HepG2 (cell line): Measurements from ENCODE around the gene POC1A. TPM values are rescaled to one million over a fixed set of nuclear protein-coding genes. Genes with fewer than 3 reads are reported as not detected.
A peak's percentile ranks its signal among the peaks of the same experiment; 100 is the strongest.

ENCODE experiments used
- ASH2L ChIP-seq: fragments of 300-600, 200-600 bp; sonication (generic); IDR thresholded peaks from 2 replicates; pipeline ENCODE4 v1.7.0; 2017; ENCODE audit warnings: low read depth, mild to moderate bottlenecking, moderate library complexity, mixed read lengths, low read length; ENCODE audit not compliant: insufficient read length
- ATF7 ChIP-seq, 2 experiments: fragments of 450-650 bp in 1 of 2; sonication (generic) in 1 of 2; formaldehyde crosslinking in 1 of 2; IDR thresholded peaks; 2 replicates each; pipeline versions ENCODE4 v1.4.0 to v1.6.1; 2016 to 2020; ENCODE audit warnings: antibody characterized with exemption in 1 of 2, mild to moderate bottlenecking in 1 of 2, missing genetic modification reagents in 1 of 2
- CENPX ChIP-seq: sonication (generic); formaldehyde crosslinking; IDR thresholded peaks from 2 replicates; pipeline ENCODE4 v1.9.0; 2021; ENCODE audit warnings: mild to moderate bottlenecking, missing genetic modification reagents, moderate library complexity
- ERF ChIP-seq: IDR thresholded peaks from 2 replicates; pipeline ENCODE4 v1.6.1; 2018; ENCODE audit warnings: missing biosample characterization, missing genetic modification reagents
- IKZF4 ChIP-seq: sonication (generic); formaldehyde crosslinking; IDR thresholded peaks from 2 replicates; pipeline ENCODE4 v1.5.1; 2020; ENCODE audit warnings: borderline replicate concordance, mild to moderate bottlenecking, low read depth, missing genetic modification reagents; ENCODE audit errors: not compliant biosample characterization
- SOX6 ChIP-seq, 2 experiments: fragments of 450-650 bp in 1 of 2; sonication (generic) in 1 of 2; formaldehyde crosslinking in 1 of 2; IDR thresholded peaks; 2 replicates each; pipeline versions ENCODE4 v1.4.0 to v1.6.1; 2017 to 2020; ENCODE audit warnings: antibody characterized with exemption in 1 of 2, mild to moderate bottlenecking in 1 of 2, missing genetic modification reagents in 1 of 2
- TBL1XR1 ChIP-seq: fragments of 150-350 bp; IDR thresholded peaks from 2 replicates; pipeline ENCODE4 v1.6.1; 2014; ENCODE audit warnings: borderline replicate concordance, low read length; ENCODE audit not compliant: partially characterized antibody
- ZIK1 ChIP-seq: sonication (generic); formaldehyde crosslinking; IDR thresholded peaks from 2 replicates; pipeline ENCODE4 v1.5.0; 2020; ENCODE audit warnings: mild to moderate bottlenecking, low read depth, missing genetic modification reagents, borderline replicate concordance
- ZNF10 ChIP-seq: sonication (generic); formaldehyde crosslinking; IDR thresholded peaks from 2 replicates; pipeline ENCODE4 v1.4.0; 2020; ENCODE audit warnings: mild to moderate bottlenecking, low read depth, missing genetic modification reagents, borderline replicate concordance
- ZNF296 ChIP-seq: sonication (generic); formaldehyde crosslinking; conservative IDR thresholded peaks from 2 replicates; pipeline ENCODE4 v1.5.0; 2020; ENCODE audit warnings: mild to moderate bottlenecking, missing genetic modification reagents
- ZNF431 ChIP-seq: sonication (generic); formaldehyde crosslinking; IDR thresholded peaks from 2 replicates; pipeline ENCODE4 v1.9.0; 2022; ENCODE audit warnings: missing genetic modification reagents, low read depth, mild to moderate bottlenecking, borderline replicate concordance
- ZNF577 ChIP-seq: sonication (generic); formaldehyde crosslinking; IDR thresholded peaks from 2 replicates; pipeline ENCODE4 v1.4.0; 2020; ENCODE audit warnings: mild to moderate bottlenecking, low read depth, missing genetic modification reagents, borderline replicate concordance
- ZNF724P ChIP-seq: sonication (generic); formaldehyde crosslinking; IDR thresholded peaks from 2 replicates; pipeline ENCODE4 v1.8.0; 2022; ENCODE audit warnings: missing genetic modification reagents, borderline replicate concordance
- ZNF773 ChIP-seq: sonication (generic); formaldehyde crosslinking; IDR thresholded peaks from 2 replicates; pipeline ENCODE4 v1.4.0; 2020; ENCODE audit warnings: missing genetic modification reagents, borderline replicate concordance
- ZNF792 ChIP-seq: IDR thresholded peaks from 2 replicates; pipeline ENCODE4 v1.6.1; 2016
- polyA plus RNA-seq, 8 experiments: library from polyadenylated mRNA; depleted of rRNA in 3 of 8; stranded (reverse) in 7 of 8; unstranded in 1 of 8; fragments of >200 nt; fragmentation: Illumina TruSeq in 4 of 8; extraction: Trizol in 4 of 8; gene quantifications; 2 replicates each; pipeline versions ENCODE4 v1.2.1 to v1.2.3, GENCODE V29; 2011 to 2016; ENCODE audit warnings: low read depth in 4 of 8, missing spikeins in 1 of 8, mixed read lengths in 1 of 8; ENCODE audit not compliant: insufficient read depth in 1 of 8
- total RNA-seq, 5 experiments: library from RNA; depleted of rRNA; stranded (reverse); fragments of >200 nt; fragmentation: Illumina TruSeq; extraction: Trizol; gene quantifications; 2 replicates each; pipeline ENCODE4 v1.2.3, GENCODE V29; 2016; ENCODE audit warnings: low read depth in 1 of 5
- TF ChIP-seq, protein P1 (sequence below): sonication (generic); formaldehyde crosslinking; IDR thresholded peaks from 2 replicates; pipeline ENCODE4 v1.5.0; 2020; ENCODE audit warnings: missing genetic modification reagents
- TF ChIP-seq, protein P2 (sequence below), 2 experiments: sonication (generic) in 1 of 2; formaldehyde crosslinking in 1 of 2; IDR thresholded peaks; 2 replicates each; pipeline versions ENCODE4 v1.5.1 to v1.6.1; 2011 to 2020; ENCODE audit warnings: borderline replicate concordance in 1 of 2, low read depth in 1 of 2, low read length in 1 of 2, mild to moderate bottlenecking in 1 of 2, missing genetic modification reagents in 1 of 2, moderate library complexity in 1 of 2
- TF ChIP-seq, protein P3 (sequence below): sonication (generic); formaldehyde crosslinking; IDR thresholded peaks from 2 replicates; pipeline ENCODE4 v1.5.0; 2020; ENCODE audit warnings: mild to moderate bottlenecking, missing genetic modification reagents
- TF ChIP-seq, protein P4 (sequence below): IDR thresholded peaks from 2 replicates; pipeline ENCODE4 v1.6.1; 2016; ENCODE audit warnings: mild to moderate bottlenecking, missing biosample characterization, missing genetic modification reagents

POC1A gene
- total and polyA plus RNA-seq, 2 of the 13 experiments (the other 11 are each of a cell fraction or from before 2014, with no cell fraction given) = 14.6 to 20.0 TPM

DNA sequence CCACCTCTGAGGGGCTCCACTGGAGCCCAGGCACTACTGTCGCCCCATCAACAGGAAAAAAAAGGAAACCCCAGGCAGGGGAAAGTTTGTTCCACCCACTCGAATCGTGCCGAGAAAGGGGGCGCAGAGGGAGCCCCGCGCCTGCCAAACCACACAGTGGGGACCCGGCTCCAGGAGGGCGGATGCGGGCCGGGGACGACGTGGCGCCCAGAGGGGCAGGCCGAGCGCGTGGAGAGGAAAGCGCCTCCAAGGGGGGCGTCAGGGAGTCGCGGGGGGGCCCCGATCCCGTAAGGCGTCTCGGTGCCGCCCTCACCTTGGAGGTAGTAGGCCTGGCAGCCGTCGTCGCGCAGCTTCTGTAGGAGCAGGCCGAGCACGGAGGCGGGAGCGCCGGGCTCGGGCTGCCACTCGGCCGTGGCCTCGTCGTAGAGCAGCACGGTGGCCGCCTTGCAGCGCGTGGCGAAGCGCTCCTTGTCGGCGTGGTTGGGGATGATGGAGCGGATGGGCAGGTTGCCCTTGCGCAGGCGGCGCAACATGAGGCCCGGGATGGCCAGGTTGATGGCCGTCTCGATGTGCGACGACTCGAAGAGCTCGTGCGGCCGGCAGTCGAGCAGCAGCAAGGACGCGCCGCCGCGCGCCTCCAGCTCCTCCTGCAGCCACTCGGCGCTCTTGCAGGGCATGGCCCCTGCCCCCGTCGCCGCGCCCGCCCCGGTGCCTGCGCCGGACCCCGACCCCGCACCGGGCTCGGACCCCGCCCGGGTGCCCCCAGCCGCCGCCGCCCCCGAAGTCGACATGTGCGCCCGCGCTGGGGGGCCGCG lies 98.5 kb downstream of the POC1A start (continued):
- TF ChIP-seq ZNF10 (no peak; the same call in 1 of the 2 replicates), ERF (CRISPR knock-in tag) (peak; percentile 59; the same call in 1 of the 2 replicates), SOX6 (IDR thresholded peaks at IDR 0.05) (no peak), SOX6 (CRISPR knock-in tag; IDR thresholded peaks at IDR 0.05) (no peak), ASH2L (no peak), ZNF773 (CRISPR knock-in tag) (peak; percentile 98), ZNF577 (CRISPR knock-in tag) (0 out of 2 replicates have a peak, but pooled peaks have one; percentile 51), ZNF296 (CRISPR knock-in tag) (peak; percentile 72; the same call in 1 of the 2 replicates), TBL1XR1 (no peak), IKZF4 (CRISPR knock-in tag) (peak; percentile 94), ATF7 (IDR thresholded peaks at IDR 0.05) (no peak), ATF7 (CRISPR knock-in tag; IDR thresholded peaks at IDR 0.05) (peak; percentile 52; the same call in 1 of the 2 replicates), ZNF431 (peak; percentile 90), ZIK1 (CRISPR knock-in tag) (peak; percentile 81), CENPX (CRISPR knock-in tag) (no peak), ZNF724P (CRISPR knock-in tag) (peak; percentile 92), ZNF792 (CRISPR knock-in tag) (no peak)
- TF ChIP-seq, protein P1, sequence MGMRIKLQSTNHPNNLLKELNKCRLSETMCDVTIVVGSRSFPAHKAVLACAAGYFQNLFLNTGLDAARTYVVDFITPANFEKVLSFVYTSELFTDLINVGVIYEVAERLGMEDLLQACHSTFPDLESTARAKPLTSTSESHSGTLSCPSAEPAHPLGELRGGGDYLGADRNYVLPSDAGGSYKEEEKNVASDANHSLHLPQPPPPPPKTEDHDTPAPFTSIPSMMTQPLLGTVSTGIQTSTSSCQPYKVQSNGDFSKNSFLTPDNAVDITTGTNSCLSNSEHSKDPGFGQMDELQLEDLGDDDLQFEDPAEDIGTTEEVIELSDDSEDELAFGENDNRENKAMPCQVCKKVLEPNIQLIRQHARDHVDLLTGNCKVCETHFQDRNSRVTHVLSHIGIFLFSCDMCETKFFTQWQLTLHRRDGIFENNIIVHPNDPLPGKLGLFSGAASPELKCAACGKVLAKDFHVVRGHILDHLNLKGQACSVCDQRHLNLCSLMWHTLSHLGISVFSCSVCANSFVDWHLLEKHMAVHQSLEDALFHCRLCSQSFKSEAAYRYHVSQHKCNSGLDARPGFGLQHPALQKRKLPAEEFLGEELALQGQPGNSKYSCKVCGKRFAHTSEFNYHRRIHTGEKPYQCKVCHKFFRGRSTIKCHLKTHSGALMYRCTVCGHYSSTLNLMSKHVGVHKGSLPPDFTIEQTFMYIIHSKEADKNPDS (CRISPR knock-in tag) = peak; percentile 44; the same call in 1 of the 2 replicates
- TF ChIP-seq, protein P2, sequence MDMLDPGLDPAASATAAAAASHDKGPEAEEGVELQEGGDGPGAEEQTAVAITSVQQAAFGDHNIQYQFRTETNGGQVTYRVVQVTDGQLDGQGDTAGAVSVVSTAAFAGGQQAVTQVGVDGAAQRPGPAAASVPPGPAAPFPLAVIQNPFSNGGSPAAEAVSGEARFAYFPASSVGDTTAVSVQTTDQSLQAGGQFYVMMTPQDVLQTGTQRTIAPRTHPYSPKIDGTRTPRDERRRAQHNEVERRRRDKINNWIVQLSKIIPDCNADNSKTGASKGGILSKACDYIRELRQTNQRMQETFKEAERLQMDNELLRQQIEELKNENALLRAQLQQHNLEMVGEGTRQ (IDR thresholded peaks at IDR 0.05; ENCODE audit: low read depth, low read length) = no peak
- TF ChIP-seq, protein P2 (CRISPR knock-in tag; IDR thresholded peaks at IDR 0.05; ENCODE audit: borderline replicate concordance) = no peak
- TF ChIP-seq, protein P3, sequence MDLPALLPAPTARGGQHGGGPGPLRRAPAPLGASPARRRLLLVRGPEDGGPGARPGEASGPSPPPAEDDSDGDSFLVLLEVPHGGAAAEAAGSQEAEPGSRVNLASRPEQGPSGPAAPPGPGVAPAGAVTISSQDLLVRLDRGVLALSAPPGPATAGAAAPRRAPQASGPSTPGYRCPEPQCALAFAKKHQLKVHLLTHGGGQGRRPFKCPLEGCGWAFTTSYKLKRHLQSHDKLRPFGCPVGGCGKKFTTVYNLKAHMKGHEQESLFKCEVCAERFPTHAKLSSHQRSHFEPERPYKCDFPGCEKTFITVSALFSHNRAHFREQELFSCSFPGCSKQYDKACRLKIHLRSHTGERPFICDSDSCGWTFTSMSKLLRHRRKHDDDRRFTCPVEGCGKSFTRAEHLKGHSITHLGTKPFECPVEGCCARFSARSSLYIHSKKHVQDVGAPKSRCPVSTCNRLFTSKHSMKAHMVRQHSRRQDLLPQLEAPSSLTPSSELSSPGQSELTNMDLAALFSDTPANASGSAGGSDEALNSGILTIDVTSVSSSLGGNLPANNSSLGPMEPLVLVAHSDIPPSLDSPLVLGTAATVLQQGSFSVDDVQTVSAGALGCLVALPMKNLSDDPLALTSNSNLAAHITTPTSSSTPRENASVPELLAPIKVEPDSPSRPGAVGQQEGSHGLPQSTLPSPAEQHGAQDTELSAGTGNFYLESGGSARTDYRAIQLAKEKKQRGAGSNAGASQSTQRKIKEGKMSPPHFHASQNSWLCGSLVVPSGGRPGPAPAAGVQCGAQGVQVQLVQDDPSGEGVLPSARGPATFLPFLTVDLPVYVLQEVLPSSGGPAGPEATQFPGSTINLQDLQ (CRISPR knock-in tag) = 0 out of 2 replicates have a peak, but pooled peaks have one; percentile 70
- TF ChIP-seq, protein P4, sequence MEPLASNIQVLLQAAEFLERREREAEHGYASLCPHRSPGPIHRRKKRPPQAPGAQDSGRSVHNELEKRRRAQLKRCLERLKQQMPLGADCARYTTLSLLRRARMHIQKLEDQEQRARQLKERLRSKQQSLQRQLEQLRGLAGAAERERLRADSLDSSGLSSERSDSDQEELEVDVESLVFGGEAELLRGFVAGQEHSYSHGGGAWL (CRISPR knock-in tag) = peak; percentile 86
